AG04450 (cell line): ENCODE data around the gene STC2. TPM values are rescaled to one million over a fixed set of nuclear protein-coding genes. Genes with fewer than 3 reads are reported as not detected.

Experiments
- CTCF ChIA-PET: fragments of 300-600, 350-600 bp; formaldehyde crosslinking; extraction: SDS; loops from one replicate; lab custom pipeline; 2022; ENCODE audit warnings: antibody characterized with exemption, inconsistent platforms; lab: Charles Lee
- POLR2A ChIA-PET: fragments of 350-600 bp; formaldehyde crosslinking; extraction: SDS; loops from one replicate; lab custom pipeline; 2021; ENCODE audit warnings: antibody characterized with exemption, inconsistent platforms; lab: Yijun Ruan, JAX
- DNase-seq: peaks from one replicate; pipeline ENCODE4 v3.0.0-alpha.2; 2011; ENCODE audit warnings: low read depth, low spot score
- H3K27ac ChIP-seq: one replicate; pipeline ENCODE4 v1.5.1; 2012; ENCODE audit warnings: low read depth, low read length, control low read depth
- H3K27me3 ChIP-seq: one replicate; pipeline ENCODE4 v1.6.0; 2012; ENCODE audit warnings: low read length; ENCODE audit not compliant: control insufficient read depth, insufficient read depth
- H3K4me3 ChIP-seq: 2 replicates; pipeline ENCODE4 v1.5.1; 2011; ENCODE audit warnings: mild to moderate bottlenecking, low read depth, low read length, control low read depth
- H3K9me3 ChIP-seq: 2 replicates; pipeline ENCODE4 v1.5.1; 2012; ENCODE audit warnings: low read length; ENCODE audit not compliant: control insufficient read depth, insufficient read depth
- CTCF ChIP-seq: IDR thresholded peaks from 2 replicates; pipeline ENCODE4 v1.5.1; 2011; ENCODE audit warnings: low read depth, low read length, control low read depth, inconsistent platforms
- polyA plus RNA-seq: library from polyadenylated mRNA; depleted of rRNA; stranded (reverse); fragments of >200 nt; gene quantifications from 2 replicates; pipeline ENCODE4 v1.2.3, GENCODE V29; 2011

Gene STC2
- polyA plus RNA-seq, 1 experiment, result 185 TPM

GRCh38 chr5:173291722-173292658 lies 36.2 kb downstream of the STC2 start:
- Histone ChIP-seq H3K4me3 (no peak overlapping the region), H3K27ac (peak overlapping the region; percentile 25), H3K27me3 (peaks cover 12% of the 10 kb centered on the region), H3K9me3 (no peaks in the 10 kb centered on the region; the same call in 1 of the 2 replicates)
- ChIA-PET CTCF (interaction anchor here (0.5 to 7.6 kb wide), 15 partner anchors 8 to 1025 kb away, joined by 3 to 138 read pairs (median 4); partner anchors contain the start of genes BOD1 and STC2), POLR2A (interaction anchor here (0.7 to 1.5 kb wide), 7 partner anchors 12 to 532 kb away, joined by 3 to 7 read pairs (median 4); partner anchors contain the start of gene STC2)
- DNase-seq, result no peak
- no peak for TF ChIP-seq CTCF

- ChIA-PET CTCF (interaction anchor here (0.7 to 7.0 kb wide), 2 partner anchors 324 to 584 kb away, joined by 3 to 138 read pairs; partner anchors contain the start of gene BOD1), POLR2A (no interaction called here)
- no peak for TF ChIP-seq CTCF
Measured at GRCh38 chr5:173290477-173291131, 37.6 kb downstream of the STC2 start.

GRCh38 chr5:173289372-173289771 lies 38.8 kb downstream of the STC2 start:
- ChIA-PET CTCF (interaction anchor here (1.2 to 1.4 kb wide), 4 partner anchors 123 to 582 kb away, joined by 5 to 6 read pairs (median 6); partner anchors contain the start of gene BOD1), POLR2A (no interaction called here)
- no peak overlapping the region for H3K4me3 ChIP-seq
- H3K9me3 ChIP-seq, result no peaks in the 10 kb centered on the region
- TF ChIP-seq CTCF, result no peak
- peaks cover 19% of the 10 kb centered on the region for H3K27me3 ChIP-seq
- no peak for DNase-seq
- no peak overlapping the region for H3K27ac ChIP-seq

More at GRCh38 chr5:173290477-173291131, 37.6 kb downstream of the STC2 start:
- H3K9me3 ChIP-seq, result no peaks in the 10 kb centered on the region
- no peak overlapping the region for H3K4me3 ChIP-seq
- H3K27ac ChIP-seq, result no peak overlapping the region
- peaks cover 19% of the 10 kb centered on the region for H3K27me3 ChIP-seq
- DNase-seq, result no peak

GRCh38 chr5:173288632-173289031 lies 39.6 kb downstream of the STC2 start:
- CTCF ChIA-PET, result interaction anchor here (1.2 to 1.4 kb wide), 4 partner anchors 123 to 581 kb away, joined by 5 to 6 read pairs (median 6); partner anchors contain the start of gene BOD1
- peaks cover 24% of the 10 kb centered on the region for H3K27me3 ChIP-seq
- POLR2A ChIA-PET, result no interaction called here
- DNase-seq, result no peak
- H3K27ac ChIP-seq, result no peak overlapping the region
- no peaks in the 10 kb centered on the region for H3K9me3 ChIP-seq
- no peak overlapping the region for H3K4me3 ChIP-seq
- no peak for TF ChIP-seq CTCF
